Measurements from ENCODE around the gene HTR1B.

Gene HTR1B

GRCh38 chr6:77463308-77463860 lies at the start of gene HTR1B:
HTR1B (minus strand) TSS chr6:77463491; CDS start chr6:77463403, 88 bp downstream.
- no peak for DNase-seq (ENCODE audit: low read depth in 3 of 3)

- DNase-seq (ENCODE audit: low read depth in 3 of 3), result no peak
Measured at GRCh38 chr6:77512554-77512953, 49.3 kb upstream of the HTR1B start.

- DNase-seq (ENCODE audit: low read depth in 3 of 3), result no peak
Measured at GRCh38 chr6:77511860-77512259, 48.6 kb upstream of the HTR1B start.

- DNase-seq (ENCODE audit: low read depth in 3 of 3), result no peak
Measured at GRCh38 chr6:77502981-77503380, 39.7 kb upstream of the HTR1B start.

GRCh38 chr6:77492530-77492929 lies 29.2 kb upstream of the HTR1B start:
- DNase-seq (ENCODE audit: low read depth in 3 of 3), result no peak

GRCh38 chr6:77487808-77488425 lies 24.6 kb upstream of the HTR1B start:
- no peak for DNase-seq (ENCODE audit: low read depth in 3 of 3)

GRCh38 chr6:77482981-77483380 lies 19.7 kb upstream of the HTR1B start:
- no peak for DNase-seq (ENCODE audit: low read depth in 3 of 3)

- DNase-seq (ENCODE audit: low read depth in 3 of 3), result no peak
Measured at GRCh38 chr6:77474973-77475372, 11.7 kb upstream of the HTR1B start.

GRCh38 chr6:77474286-77474956 lies 11.1 kb upstream of the HTR1B start:
- no peak for DNase-seq (ENCODE audit: low read depth in 3 of 3)

- DNase-seq (ENCODE audit: low read depth in 3 of 3), result no peak
Measured at GRCh38 chr6:77470983-77471382, 7.7 kb upstream of the HTR1B start.

- no peak for DNase-seq (ENCODE audit: low read depth in 3 of 3)
Measured at GRCh38 chr6:77468939-77469338, 5.6 kb upstream of the HTR1B start.

GRCh38 chr6:77466451-77467437 lies 3.5 kb upstream of the HTR1B start:
- DNase-seq (ENCODE audit: low read depth in 3 of 3), result no peak

GRCh38 chr6:77466055-77466450 lies 2.8 kb upstream of the HTR1B start:
- DNase-seq (ENCODE audit: low read depth in 3 of 3), result peak in 1 of 3 experiments; percentile 14

- DNase-seq (ENCODE audit: low read depth in 3 of 3), result no peak
Measured at GRCh38 chr6:77464495-77464867, 1.2 kb upstream of the HTR1B start.

- no peak for DNase-seq (ENCODE audit: low read depth in 3 of 3)
Measured at GRCh38 chr6:77463861-77464494, 687 bp upstream of the HTR1B start.

- no peak for DNase-seq (ENCODE audit: low read depth in 3 of 3)
Measured at GRCh38 chr6:77462359-77463307, 658 bp downstream of the HTR1B start.

GRCh38 chr6:77461796-77462195 lies 1.5 kb downstream of the HTR1B start:
- no peak for DNase-seq (ENCODE audit: low read depth in 3 of 3)

- DNase-seq (ENCODE audit: low read depth in 3 of 3), result no peak
Measured at GRCh38 chr6:77458421-77458820, 4.9 kb downstream of the HTR1B start.

GRCh38 chr6:77457720-77458349 lies 5.5 kb downstream of the HTR1B start:
- DNase-seq (ENCODE audit: low read depth in 3 of 3), result peak in 1 of 3 experiments; percentile 34
